Nephron progenitor cell (in vitro differentiated cells): Measurements from ENCODE around the gene MTREX.
A peak's percentile ranks its signal among the peaks of the same experiment; 100 is the strongest.
"Not testable (repeated sequence)": the region's sequence is repeated elsewhere in the genome, so short reads cannot be mapped to it uniquely, and the experiment has no call there.

Experiments used
- DNase-seq: peaks from one replicate; pipeline ENCODE4 v3.0.0; 2021
- H3K27ac Mint-ChIP-seq: 2 replicates; pipeline ENCODE4 v1.8.0; 2021; ENCODE audit warnings: mild to moderate bottlenecking, moderate library complexity, mixed read lengths
- H3K27me3 Mint-ChIP-seq: 2 replicates; pipeline ENCODE4 v1.8.0; 2021; ENCODE audit warnings: mild to moderate bottlenecking, low read depth, mixed read lengths; ENCODE audit not compliant: poor library complexity
- H3K36me3 Mint-ChIP-seq: 2 replicates; pipeline ENCODE4 v1.8.0; 2021; ENCODE audit warnings: low read depth, mixed read lengths
- H3K4me1 Mint-ChIP-seq: 2 replicates; pipeline ENCODE4 v1.8.0; 2021; ENCODE audit warnings: mixed read lengths
- H3K4me3 Mint-ChIP-seq: 2 replicates; pipeline ENCODE4 v1.8.0; 2021; ENCODE audit warnings: mild to moderate bottlenecking, moderate library complexity, mixed read lengths
- H3K9me3 Mint-ChIP-seq: 2 replicates; pipeline ENCODE4 v1.8.0; 2021; ENCODE audit warnings: mild to moderate bottlenecking, moderate library complexity, mixed read lengths
- TF ChIP-seq, protein P1 (sequence below): fragments of 200-600 bp; sonication (generic); IDR thresholded peaks from 2 replicates; pipeline ENCODE4 v1.5.0; 2021; ENCODE audit warnings: antibody characterized with exemption

Gene MTREX

DNA sequence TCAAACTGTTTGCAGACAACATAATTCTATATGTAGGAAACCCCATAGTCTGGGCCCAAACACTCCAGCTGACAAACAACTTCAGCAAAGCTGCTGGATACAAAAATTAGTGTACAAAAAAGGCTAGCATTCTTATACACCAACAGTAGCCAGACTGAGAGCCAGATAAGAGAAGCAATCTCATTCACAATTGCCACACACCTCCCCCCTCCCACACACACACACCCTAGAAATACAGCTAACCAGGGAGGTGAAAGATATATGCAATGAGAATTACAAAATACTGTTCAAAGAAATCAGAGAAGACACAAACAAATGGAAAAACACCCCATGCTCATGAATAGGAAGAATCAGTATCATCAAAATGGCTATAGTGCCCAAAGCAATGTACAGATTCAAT, 9.0 kb downstream of the MTREX start:
- DNase-seq, result no peak
- Mint-ChIP-seq H3K27me3 (no peaks in the 10 kb centered on the region), H3K36me3 (peaks cover 85% of the 10 kb centered on the region), H3K9me3 (peaks cover 65% of the 10 kb centered on the region), H3K27ac (no peak overlapping the region), H3K4me3 (no peak overlapping the region), H3K4me1 (no peaks in the 10 kb centered on the region)
- TF ChIP-seq, protein P1, sequence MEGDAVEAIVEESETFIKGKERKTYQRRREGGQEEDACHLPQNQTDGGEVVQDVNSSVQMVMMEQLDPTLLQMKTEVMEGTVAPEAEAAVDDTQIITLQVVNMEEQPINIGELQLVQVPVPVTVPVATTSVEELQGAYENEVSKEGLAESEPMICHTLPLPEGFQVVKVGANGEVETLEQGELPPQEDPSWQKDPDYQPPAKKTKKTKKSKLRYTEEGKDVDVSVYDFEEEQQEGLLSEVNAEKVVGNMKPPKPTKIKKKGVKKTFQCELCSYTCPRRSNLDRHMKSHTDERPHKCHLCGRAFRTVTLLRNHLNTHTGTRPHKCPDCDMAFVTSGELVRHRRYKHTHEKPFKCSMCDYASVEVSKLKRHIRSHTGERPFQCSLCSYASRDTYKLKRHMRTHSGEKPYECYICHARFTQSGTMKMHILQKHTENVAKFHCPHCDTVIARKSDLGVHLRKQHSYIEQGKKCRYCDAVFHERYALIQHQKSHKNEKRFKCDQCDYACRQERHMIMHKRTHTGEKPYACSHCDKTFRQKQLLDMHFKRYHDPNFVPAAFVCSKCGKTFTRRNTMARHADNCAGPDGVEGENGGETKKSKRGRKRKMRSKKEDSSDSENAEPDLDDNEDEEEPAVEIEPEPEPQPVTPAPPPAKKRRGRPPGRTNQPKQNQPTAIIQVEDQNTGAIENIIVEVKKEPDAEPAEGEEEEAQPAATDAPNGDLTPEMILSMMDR, result no peak

DNA sequence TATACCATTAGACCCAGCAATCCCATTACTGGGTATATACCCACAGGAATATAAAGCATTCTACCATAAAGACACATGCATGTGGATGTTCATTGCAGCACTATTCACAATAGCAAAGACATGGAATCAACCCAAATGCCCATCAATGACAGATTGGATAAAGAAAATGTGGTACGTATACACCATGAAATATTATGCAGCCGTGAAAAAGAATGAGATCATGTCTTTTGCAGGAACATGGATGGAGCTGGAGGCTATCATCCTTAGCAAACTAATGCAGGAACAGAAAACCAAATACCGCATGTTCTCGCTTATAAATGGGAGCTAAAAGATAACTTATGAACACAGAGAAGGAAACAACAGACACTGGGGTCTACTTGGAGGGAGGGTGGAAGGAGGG, 10.4 kb downstream of the MTREX start:
- peaks cover 79% of the 10 kb centered on the region for H3K36me3 Mint-ChIP-seq
- not testable (repeated sequence) for H3K27me3 Mint-ChIP-seq, H3K4me3 Mint-ChIP-seq, H3K27ac Mint-ChIP-seq, DNase-seq, H3K4me1 Mint-ChIP-seq
- peaks cover 55% of the 10 kb centered on the region for H3K9me3 Mint-ChIP-seq

DNA sequence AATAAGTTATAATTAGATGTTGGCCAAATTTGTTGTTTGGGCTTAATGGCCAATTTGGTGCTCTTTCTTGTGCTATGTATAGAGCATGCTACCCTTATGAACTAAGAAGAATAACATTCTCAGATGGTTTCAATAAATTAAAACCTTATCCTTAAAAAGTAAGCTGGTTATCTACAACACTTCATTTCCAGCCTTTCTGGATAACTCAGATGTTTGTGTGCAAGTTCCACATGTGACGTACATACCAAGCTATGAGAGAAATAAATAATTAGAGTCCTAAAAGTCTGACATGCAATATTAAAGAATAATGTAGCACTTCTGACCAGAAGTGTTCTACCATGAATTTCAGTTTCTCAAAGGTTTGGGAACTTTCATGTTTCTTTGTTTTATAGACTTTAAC, 11.7 kb downstream of the MTREX start:
- Mint-ChIP-seq H3K27me3 (no peaks in the 10 kb centered on the region), H3K4me1 (no peaks in the 10 kb centered on the region), H3K36me3 (peaks cover 68% of the 10 kb centered on the region), H3K27ac (no peak overlapping the region), H3K4me3 (no peak overlapping the region), H3K9me3 (peaks cover 45% of the 10 kb centered on the region)
- DNase-seq, result no peak
- TF ChIP-seq, protein P1, result no peak

DNA sequence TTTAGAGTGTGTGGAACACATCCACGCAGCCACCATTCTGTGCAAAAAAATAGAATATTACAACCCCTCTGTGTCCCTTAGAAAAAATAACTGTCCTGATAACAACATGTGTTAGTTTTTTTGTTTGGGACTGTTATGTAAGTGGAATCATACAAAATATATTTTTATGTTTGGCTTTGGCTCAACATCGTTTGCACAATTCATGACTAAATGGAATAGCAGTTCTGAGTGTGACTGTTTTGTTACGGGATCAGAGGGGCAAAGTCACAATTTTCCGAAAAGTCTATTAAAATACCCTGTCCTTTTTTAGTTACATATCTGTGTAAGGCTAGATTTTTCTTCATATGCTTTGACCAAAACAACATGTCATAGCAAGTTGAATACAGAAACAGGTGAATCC, 12.8 kb downstream of the MTREX start:
- Mint-ChIP-seq H3K36me3 (peaks cover 66% of the 10 kb centered on the region), H3K4me1 (no peaks in the 10 kb centered on the region), H3K9me3 (peaks cover 34% of the 10 kb centered on the region), H3K4me3 (no peak overlapping the region), H3K27ac (no peak overlapping the region), H3K27me3 (no peaks in the 10 kb centered on the region)
- DNase-seq, result no peak
- TF ChIP-seq, protein P1, result no peak

DNA sequence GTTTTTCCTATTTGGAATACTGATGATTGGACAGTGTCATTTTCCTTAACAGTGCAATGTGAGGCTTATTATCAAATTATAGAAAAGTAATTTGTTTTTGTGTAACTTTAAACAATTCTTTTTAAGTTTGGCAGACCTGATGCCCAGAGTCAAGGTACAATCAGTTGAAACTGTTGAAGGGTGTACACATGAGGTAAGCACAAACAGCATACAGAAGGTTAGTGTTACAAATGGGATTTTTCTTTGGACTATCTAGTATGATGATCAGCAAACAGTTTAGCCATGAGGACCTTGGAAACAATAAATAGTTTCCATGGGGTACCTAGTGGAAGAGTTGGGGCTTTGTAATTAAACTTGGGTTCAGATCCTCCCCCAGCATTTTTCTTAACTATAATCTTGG, 16.2 kb downstream of the MTREX start:
- H3K4me3 Mint-ChIP-seq, result no peak overlapping the region
- H3K4me1 Mint-ChIP-seq, result no peaks in the 10 kb centered on the region
- peaks cover 58% of the 10 kb centered on the region for H3K36me3 Mint-ChIP-seq
- H3K9me3 Mint-ChIP-seq, result peaks cover under 1% of the 10 kb centered on the region
- H3K27ac Mint-ChIP-seq, result no peak overlapping the region
- no peaks in the 10 kb centered on the region for H3K27me3 Mint-ChIP-seq
- TF ChIP-seq, protein P1, result no peak
- DNase-seq, result no peak

DNA sequence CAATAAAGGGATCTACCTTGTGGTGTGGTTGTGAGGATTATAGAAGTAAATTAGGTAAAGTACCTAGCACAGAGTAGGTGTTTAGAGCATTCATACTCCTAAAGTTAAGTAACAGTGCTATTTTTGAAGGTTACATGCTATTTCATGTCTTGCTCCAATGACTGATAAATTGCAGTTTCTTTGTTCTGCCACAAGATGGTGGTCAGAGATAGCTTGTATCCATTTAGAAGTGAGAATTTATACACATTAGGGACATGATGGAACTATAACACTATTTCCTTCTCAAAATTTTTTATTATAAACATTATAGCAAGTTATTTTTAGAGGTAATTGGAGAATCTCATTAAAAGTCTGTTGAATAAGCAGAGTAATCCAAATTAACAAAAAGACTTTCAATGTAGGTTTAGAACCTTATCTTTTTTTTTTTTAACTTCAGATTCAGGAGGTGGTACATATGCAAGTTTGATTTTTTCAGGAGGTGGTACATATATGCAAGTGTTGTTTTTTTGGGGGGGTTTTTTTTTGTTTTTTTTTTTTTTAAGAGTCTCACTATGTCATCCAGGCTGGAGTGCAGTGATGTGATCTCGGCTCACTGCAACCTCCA, 17.1 kb downstream of the MTREX start:
- TF ChIP-seq, protein P1, result peak; percentile 49
- H3K4me1 Mint-ChIP-seq, result no peaks in the 10 kb centered on the region
- H3K27ac Mint-ChIP-seq, result no peak overlapping the region
- peaks cover 59% of the 10 kb centered on the region for H3K36me3 Mint-ChIP-seq
- DNase-seq, result no peak
- H3K4me3 Mint-ChIP-seq, result no peak overlapping the region
- no peaks in the 10 kb centered on the region for H3K27me3 Mint-ChIP-seq
- no peaks in the 10 kb centered on the region for H3K9me3 Mint-ChIP-seq
